GM21786 (cell line): ENCODE results near the gene NUP58.

Experiments
- ATAC-seq: cut with Tn5 transposase; IDR thresholded peaks from one replicate; pipeline ENCODE4 v1.9.1; 2021; ENCODE audit not compliant: unreplicated experiment

NUP58 gene

DNA sequence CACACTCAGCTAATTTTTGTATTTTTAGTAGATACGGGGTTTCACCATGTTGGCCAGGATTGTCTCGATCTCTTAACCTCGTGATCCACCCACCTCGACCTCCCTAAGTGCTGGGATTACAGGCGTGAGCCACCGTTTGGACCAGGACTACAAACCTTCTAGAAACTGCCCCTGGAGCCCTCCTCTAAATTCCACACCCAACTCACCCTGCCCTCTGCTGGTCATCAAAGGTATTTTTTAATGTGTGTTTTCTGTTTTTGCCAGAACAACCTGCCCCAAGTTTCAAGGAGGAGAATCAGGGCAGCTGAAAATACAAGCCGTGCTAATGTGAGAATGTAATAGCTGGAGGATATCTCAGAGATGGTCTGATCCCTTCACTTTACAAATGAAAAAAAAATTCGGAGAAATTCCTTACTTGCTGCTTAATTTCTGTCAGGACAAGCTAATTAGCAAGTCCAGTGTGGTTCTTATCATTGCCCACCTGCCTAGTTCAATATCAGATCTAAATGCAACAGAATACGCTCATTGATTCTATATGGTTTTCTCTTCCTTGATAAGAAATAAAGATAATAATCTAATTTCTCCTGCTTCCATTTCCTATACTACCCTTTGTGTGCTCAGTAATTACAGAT is 74.4 kb downstream of the NUP58 start:
- ATAC-seq, result no peak

DNA sequence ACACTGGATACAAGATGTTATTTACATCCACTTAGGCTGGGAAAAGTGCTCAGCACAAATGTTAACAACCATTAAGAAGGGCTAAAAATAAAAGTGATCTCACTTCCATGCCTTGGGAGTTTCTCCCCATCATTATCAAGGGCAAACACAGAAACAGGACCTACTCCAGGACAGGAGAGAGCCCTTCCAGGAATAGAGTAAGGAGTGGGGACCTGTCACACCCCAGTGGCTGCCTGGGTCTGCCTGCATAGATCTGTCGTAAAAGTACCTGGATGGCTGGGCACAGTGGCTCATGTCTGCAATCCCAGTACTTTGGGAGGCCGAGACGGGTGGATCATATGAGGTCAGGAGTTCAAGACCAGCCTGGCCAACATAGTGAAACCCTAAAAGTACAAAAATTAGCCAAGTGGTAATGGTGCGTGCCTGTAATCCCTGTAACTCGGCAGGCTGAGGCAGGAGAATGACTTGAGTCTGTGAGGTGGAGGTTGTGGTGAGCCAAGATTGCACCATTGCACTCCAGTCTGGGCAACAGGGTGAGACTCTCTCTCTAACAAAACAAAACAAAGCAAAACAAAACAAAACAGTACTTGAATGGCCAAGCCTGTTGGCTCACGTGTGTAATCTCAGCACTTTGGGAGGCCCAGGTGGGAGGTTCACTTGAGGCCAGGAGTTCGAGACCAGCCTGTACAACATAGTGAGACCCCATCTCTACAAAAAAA is 76.0 kb downstream of the NUP58 start:
- no peak for ATAC-seq

DNA sequence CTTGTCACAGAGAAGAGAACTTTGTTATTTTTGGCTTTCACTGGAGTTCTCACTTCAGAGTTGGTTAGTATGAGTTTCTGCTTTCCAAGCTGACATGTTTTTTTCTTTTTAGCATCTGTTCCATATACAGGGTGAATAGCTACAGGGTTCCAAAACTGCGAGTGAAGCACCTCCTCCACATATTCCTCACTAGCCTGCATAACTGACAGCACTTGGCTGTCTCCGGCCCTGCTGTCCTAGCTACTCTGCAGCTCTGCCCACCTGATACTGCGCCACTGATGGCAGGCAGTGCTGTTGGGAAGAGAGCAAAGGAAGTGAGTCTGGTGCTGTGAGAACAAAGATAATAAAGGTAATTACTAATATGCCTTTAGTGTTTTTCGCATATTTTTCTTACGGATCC is 77.1 kb downstream of the NUP58 start:
- no peak for ATAC-seq

DNA sequence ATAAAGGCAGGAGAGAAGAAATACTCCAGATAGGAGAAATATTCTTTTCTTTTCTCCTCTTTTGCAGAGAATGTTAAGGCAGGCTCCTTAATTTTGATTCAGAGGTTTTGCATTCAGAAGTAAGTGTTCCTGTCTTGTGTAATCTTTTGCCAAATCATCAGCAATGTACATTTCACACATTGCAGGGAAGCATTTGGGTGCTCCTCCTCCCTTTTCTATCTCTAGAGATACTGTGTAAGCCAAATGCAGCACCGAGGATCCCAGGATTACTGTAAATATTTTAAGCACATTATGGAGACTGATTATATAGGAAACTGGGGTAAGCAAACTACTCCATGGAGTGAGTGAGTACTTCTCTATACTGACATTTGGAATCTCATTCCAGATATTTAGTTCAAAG is 77.6 kb downstream of the NUP58 start:
- no peak for ATAC-seq

DNA sequence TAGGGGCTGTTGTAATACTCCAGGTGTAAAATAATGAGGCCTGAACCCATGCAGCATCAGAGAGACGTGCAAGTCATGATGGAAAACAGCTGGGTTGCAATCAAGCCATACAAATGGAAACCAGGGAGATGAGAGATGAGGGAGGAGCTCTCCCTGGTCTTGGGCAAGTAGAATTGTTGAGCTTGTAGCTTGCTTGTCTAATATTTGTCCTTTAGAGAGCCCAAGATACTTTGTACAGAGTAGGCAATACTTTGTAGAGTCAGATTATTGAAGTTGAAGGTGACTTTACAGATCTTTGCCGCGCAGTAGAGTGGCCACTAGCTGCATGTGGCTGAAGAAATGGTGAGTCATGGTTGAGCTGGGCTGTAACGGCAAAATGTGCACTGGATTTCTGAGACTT is 78.7 kb downstream of the NUP58 start:
- ATAC-seq, result no peak

DNA sequence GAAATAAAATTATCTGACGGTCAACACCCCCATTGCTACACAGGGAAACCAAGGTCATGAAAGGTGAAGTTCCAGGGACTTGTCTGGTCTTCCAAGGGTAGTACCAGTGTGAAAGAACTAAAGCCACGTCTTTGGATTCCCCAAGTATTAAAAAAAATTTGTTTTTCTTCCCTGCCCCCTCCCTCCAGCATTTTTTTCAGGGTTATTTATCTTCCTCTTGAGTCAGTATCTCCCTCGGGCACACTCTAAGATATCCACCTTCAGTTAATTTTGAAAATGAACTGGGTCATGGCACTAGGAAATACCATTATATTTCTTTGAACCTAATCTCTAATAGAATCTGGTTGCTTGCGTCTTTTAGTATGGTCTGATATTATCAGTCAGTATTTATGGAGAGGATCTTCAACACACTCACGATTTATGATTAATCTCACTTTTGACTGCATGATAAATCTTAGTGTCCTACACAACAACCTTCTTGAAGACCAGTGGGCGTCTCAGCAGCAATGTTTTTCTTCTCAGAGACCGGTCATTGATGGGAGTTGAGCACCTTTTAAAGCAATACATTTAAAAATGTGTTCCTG is 79.4 kb downstream of the NUP58 start:
- ATAC-seq, result no peak

DNA sequence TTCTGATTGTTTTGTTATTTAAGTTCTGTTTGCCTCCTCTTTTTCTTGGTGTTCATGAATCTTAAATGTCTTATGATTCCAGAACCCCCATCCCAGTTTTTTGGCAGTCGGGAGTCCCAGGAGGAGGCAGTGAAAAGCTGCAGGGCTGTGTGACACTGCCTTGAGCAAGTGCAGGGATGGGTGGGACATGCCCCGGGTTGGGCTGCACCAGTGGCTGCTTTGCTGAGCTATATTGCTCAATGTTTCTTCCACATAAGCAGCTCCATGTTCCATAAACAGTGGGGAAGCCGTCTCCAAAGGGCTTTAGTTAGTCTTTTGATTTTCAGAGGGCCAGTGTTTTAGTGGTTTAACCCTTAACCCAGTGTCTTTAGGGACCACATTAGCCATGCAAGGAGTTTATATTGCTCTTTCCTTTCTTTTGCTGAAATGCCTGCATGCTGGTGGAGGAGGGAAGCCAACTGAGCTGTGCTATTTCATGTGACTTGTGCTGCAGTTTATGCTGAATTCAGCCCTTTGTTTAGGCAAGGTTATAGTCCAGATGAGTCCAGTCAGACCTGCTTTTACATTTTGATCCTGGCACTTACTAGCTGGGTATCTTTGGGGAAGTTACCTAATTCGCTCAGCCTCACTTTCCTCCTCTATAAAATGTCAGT is 83.5 kb downstream of the NUP58 start:
- ATAC-seq, result no peak

DNA sequence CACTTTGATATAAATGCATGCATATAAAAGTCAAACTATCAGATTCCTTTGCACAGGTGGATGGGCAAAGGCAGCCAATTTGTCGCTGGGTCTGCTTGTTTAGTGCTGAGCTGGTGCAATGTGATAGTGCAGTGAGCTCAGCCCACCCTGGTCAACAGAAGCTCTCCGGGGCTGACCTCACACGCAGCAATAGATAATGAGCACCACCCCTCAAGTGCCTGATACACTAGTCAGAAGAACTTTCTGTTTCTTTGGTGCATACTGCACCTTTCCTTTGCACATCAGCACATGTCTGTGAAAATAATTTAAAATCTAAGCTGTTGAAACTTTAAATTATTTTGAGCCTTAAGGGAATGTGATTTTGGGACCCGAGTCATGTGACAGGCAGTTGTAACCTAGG is 90.5 kb downstream of the NUP58 start:
- ATAC-seq, result no peak
